Erythroblast (primary cell): Measurements from ENCODE around the gene AP2M1.
"Not testable (repeated sequence)": the region's sequence is repeated elsewhere in the genome, so short reads cannot be mapped to it uniquely, and the experiment has no call there.

ENCODE experiments used
- DNase-seq, 2 experiments: peaks; one replicate each; lab custom pipeline; 2025; lab: John Stamatoyannopoulos, UW
- GATA1 ChIP-seq: IDR thresholded peaks from 2 replicates; pipeline ENCODE4 v1.6.1; 2011; ENCODE audit warnings: low read depth, mild to moderate bottlenecking, control low read depth, low read length, moderate library complexity
- POLR2A ChIP-seq: IDR thresholded peaks from 2 replicates; pipeline ENCODE4 v1.6.1; 2011; ENCODE audit warnings: mild to moderate bottlenecking, low read length

Gene AP2M1

GRCh38 chr3:184145751-184146270, 28.8 kb upstream of the AP2M1 start:
- no peak for DNase-seq
- no peak for TF ChIP-seq GATA1
- no peak for TF ChIP-seq POLR2A

- TF ChIP-seq GATA1, result no peak
- no peak for TF ChIP-seq POLR2A
- DNase-seq, result no peak
Measured at GRCh38 chr3:184148076-184148475, 26.6 kb upstream of the AP2M1 start.

GRCh38 chr3:184149123-184149522, 25.5 kb upstream of the AP2M1 start:
- no peak for DNase-seq
- TF ChIP-seq POLR2A, result no peak
- TF ChIP-seq GATA1, result no peak

GRCh38 chr3:184149770-184150169, 24.9 kb upstream of the AP2M1 start:
- not testable (repeated sequence) for DNase-seq

GRCh38 chr3:184154885-184155643, 19.6 kb upstream of the AP2M1 start, which contains the start of gene DVL3:
Gene DVL3, plus strand, starts transcription at chr3:184155377. Its CDS starts 259 bp downstream, at chr3:184155636.
- no peak for TF ChIP-seq GATA1
- no peak for TF ChIP-seq POLR2A
- peak; percentile 77 to 87 for DNase-seq

GRCh38 chr3:184155644-184156521, 18.8 kb upstream of the AP2M1 start:
- DNase-seq, result peak; percentile 77 to 87
- TF ChIP-seq POLR2A, result no peak
- no peak for TF ChIP-seq GATA1

- TF ChIP-seq POLR2A (no peak), GATA1 (no peak)
- no peak for DNase-seq
Measured at GRCh38 chr3:184156522-184156955, 18.1 kb upstream of the AP2M1 start.

GRCh38 chr3:184157206-184157605, 17.4 kb upstream of the AP2M1 start:
- TF ChIP-seq POLR2A (no peak), GATA1 (no peak)
- peak; percentile 54 to 66 for DNase-seq

GRCh38 chr3:184158404-184158803, 16.3 kb upstream of the AP2M1 start:
- DNase-seq, result no peak
- TF ChIP-seq POLR2A (no peak), GATA1 (no peak)

- DNase-seq, result no peak
- TF ChIP-seq POLR2A (no peak), GATA1 (no peak)
Measured at GRCh38 chr3:184160456-184160855, 14.2 kb upstream of the AP2M1 start.

- not testable (repeated sequence) for DNase-seq
Measured at GRCh38 chr3:184162571-184163070, 12.0 kb upstream of the AP2M1 start.

- TF ChIP-seq GATA1 (no peak), POLR2A (no peak)
- no peak for DNase-seq
Measured at GRCh38 chr3:184164648-184165330, 9.9 kb upstream of the AP2M1 start.

GRCh38 chr3:184165543-184165942, 9.1 kb upstream of the AP2M1 start:
- TF ChIP-seq GATA1 (no peak), POLR2A (no peak)
- no peak for DNase-seq
